Stimulated activated naive CD8-positive, alpha-beta T cell treated with anti-CD3 and anti-CD28 coated beads, Interleukin-15, Interleukin-2, amounts not matched to agents 100 U/mL and 50 U/mL, for 24 hours (primary cell): Measurements from ENCODE around the gene REG1A.

Experiments
- ATAC-seq: fragments of 150-1000 bp; cut with Tn5 transposase; one replicate; pipeline ENCODE4 v1.10.0; 2021
- DNase-seq: peaks from one replicate; pipeline ENCODE4 v3.0.0; 2021

The REG1A gene, protein sequence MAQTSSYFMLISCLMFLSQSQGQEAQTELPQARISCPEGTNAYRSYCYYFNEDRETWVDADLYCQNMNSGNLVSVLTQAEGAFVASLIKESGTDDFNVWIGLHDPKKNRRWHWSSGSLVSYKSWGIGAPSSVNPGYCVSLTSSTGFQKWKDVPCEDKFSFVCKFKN

DNA sequence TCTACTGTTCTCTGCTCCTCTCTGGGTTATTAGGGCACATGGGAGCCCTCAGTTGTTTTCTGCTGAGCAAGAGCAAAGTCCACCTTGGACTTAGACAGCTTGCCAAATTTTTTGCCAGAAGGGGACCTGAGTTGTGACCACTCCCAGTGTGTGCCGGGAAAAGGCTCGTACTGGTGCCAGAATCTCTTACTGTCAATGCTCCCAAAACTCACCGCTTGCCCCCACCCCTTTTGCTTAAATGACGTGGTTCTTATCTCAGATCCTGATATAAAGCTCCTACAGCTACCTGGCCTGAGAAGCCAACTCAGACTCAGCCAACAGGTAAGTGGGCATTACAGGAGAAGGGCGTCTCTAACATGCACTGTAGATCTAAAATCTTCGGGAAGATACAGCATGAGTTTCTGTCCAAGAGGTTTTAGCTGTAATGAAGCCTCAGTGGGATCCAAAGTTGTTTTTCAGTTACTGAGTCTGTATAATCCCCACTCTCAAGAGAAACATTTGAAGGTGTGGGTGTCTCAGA lies at the start of gene REG1A:
TSS of gene REG1A (plus strand) at position 295 of the 520 bp plus-strand sequence. CDS start 374 bp downstream, outside the sequence.
- ATAC-seq (no peak), DNase-seq (no peak)

DNA sequence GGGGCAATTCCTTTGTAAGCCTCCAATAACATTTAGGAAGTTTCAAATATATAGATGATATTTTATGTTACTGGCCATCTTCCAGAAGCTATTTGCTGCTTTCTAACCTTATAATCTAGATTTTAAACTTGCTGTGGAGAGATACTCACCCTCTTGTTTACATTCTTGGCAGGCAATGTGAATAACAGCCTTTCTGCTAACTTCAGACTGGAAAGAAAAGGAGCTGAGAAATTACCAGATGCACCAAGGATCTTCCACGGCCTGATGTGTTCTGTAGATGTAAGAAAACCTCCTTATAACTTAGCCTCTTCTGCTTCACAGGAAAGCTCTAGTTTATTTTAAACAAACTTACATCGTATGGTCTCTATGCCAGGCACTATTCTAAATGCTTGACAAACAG lies 49.2 kb upstream of the REG1A start:
- no peak for DNase-seq
- no peak for ATAC-seq

DNA sequence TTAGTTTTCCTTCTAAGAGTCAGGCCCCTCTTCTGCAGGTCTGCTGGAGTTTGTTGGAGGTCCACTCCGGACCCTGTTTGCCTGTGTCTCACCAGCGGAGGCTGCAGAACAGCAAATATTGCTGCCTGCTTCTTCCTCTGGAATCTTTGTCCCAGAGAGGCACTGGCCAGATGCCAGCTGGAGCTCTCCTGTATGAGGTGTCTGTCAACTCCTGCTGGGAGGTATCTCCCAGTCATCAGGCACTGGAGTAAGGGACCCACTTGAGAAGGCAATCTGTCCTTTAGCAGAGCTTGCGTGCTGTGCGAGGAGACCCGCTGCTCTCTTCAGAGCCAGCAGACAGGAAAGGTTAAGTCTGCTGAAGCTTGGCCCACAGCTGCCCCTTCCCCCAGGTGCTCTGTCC lies 37.3 kb upstream of the REG1A start:
- DNase-seq (no peak), ATAC-seq (no peak)

DNA sequence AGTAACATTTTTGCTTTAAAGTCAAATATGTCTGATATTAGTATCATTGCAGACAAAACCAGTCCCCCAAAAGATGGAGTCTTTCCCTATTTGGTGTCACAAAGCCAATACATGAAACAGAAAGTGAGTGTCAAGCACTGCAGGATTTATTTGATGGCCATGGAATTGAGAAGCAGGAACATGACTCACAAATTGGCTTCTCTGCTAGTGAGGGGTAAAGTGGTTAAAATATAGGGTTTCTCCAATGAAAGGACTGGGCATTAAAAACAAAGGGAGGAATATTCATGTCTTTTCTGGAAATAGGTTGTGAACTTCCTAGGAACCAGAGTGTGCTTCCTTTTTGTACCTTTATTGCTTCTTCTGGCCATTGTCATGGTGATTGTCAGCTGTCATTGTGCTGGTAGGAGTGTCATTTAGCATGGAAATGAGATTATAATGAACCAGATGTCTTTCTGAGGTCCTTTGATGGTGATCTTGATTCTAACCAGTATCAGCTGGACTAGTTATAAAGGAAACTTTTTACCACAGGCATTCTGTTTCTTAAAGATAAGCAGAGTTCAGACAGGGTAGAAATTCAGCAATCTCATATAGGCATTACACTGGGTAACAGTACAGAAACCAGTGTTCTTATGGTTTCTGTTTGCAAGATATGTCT lies 36.6 kb upstream of the REG1A start:
- DNase-seq (no peak), ATAC-seq (no peak)

DNA sequence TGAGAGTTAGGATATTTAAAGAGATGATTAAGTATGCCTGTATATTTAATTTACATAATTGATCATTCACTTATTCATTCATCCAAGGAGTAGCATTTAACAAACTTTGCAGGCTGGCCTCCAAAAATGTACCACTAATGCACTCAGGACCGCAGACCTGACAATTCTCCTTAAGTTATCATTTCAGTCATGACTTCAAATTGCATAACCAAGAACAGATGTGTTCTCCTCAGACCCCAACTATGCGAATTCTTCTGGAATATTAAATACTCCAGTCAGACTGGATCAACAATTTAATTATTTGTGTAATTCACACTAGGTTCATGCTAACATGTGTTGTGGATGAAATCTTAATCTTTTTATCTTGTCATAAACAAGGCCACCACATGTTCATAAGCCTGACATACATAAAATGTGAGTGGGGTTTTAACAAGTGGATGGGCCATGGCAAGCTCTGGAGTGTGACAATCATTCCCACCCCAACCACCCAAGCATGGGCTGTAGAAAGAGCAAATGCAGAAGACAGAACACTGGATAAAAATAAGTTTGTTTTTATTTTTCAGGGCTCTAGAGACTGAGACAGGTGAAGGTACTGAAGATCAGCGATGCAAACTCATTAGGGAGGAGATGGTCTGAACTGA lies 35.7 kb upstream of the REG1A start:
- ATAC-seq (no peak), DNase-seq (no peak)

DNA sequence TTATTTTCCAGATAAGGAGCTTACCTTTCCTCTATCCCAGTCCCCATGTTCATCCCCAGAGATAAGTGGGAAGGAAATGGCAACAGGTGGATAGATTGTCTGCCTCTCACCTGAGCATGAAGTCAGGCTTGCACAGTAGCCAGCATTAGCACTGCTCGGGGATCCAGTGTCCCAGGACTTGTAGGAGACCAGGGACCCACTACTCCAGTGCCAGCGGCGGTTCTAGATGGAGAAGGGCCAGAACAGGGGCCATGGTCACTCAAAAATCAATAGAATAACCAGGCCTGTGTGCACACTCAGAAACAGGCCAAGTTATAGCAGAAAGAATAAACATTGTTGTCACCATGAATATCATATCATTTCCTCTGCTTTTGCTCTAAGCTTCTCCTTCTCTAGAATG lies 34.9 kb upstream of the REG1A start:
- no peak for DNase-seq
- no peak for ATAC-seq

DNA sequence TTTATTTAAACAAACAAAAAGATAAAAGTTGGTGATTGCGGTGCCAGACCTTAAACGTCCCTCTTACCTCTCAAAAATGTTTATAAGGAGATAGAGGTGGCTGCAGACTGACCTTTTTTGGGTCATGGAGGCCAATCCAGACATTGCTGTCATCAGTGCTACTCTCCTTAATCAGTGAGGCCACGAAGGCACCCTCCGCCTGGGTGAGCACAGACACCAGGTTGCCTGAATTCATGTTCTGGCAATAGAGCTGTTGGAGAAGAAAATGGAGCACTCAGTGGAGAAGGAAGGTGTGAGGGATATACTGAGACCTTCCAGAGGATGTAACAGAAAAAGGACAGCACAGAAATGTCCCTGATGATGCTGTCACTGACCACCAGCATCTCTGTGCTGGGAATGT lies 34.0 kb upstream of the REG1A start:
- no peak for ATAC-seq
- DNase-seq = no peak

DNA sequence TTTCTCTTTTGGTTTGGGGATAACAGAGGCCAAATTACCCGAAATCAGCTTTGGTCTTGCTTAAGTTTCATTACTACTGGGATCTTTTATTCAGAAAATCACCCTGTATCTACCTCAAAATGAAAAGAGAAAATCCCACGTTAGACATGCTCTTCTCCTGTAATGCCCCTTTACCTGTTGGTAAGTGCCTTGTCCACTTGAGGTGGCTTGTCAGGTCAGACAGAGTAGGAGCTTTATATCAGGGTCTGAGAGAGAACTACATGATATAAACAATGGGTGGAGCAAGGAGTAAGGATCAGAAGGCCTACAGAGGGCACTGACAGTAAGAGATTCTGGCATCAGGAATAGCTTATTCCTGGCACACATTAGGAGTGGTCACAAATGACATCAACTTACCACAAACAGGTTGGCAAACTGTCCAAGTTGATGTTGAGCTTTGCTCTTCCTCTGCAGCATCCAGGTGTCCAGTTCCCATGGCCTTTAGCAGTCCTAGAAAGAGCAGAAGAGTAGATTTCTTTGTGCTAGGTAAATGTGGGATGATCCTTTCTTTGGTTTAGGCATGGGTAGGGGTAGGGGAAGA lies 32.4 kb upstream of the REG1A start, which contains the start of gene REG1B:
TSS of gene REG1B (minus strand) at position 209 of the 580 bp plus-strand sequence. CDS start 381 bp downstream, outside the sequence.
- ATAC-seq (no peak), DNase-seq (no peak)

DNA sequence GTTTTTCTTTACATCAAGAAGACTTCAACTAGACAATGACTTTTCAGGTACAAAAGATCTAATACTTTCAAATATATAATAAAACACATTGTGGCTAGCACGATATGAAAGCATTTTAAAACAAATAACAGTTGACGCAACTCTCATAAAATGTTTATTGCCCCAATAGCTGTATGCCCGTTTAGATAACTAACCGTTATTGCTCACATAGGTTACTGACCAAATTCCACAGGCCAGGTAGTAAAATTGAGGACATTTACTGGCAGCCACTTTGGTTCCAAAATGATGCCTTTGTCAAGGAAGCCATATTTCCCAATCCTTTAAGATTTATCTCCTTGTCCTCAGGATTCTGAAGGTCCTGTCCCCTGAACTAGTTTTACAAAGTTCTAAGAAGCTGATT lies 29.6 kb upstream of the REG1A start:
- ATAC-seq (no peak), DNase-seq (no peak)

DNA sequence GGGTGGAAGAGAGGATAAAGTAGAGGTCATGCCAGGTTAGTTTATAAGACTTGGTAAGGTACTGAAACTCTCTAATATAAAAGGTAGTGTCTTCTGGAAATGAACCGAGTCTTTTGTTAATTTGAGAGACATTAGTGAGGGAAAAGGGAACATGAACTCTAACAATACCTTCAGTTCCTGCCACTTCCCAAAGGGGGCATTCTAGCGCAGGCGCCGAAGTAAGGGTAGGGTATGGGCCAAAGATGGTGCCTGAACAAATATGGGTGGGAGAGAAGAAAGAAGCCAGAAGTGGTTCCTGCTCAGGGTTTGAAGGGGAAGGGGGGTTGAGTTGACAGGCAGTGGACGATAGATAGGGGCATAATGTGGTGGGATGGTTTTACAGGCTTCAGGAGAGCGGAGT lies 22.4 kb upstream of the REG1A start:
- ATAC-seq = no peak
- DNase-seq = no peak

DNA sequence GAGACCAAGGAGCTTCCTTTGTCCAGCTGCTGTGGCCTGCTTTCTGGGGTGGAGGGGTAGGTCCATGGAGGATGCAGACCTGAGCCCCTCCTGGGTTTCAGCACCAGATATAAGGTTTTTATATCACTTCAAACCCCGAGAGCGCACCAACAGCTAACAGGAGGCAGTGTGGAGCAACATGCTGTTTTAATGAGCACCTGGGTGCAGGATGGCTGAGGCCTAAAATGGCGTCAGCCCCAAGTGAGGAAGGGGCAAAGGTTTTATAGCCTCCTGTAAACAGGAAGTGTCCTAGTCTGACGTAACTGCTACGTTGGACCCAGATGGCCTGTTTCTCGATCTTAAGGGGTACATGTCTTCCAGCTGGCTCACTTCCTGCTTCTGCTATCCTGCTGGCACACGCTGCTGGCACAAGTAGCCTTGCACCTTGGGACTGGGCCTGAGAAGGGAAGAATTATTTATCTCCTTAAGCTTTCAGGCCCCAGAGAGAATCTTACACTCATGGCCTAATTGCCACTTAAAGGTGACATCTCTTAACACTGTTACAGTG lies 21.1 kb upstream of the REG1A start:
- no peak for DNase-seq
- no peak for ATAC-seq

DNA sequence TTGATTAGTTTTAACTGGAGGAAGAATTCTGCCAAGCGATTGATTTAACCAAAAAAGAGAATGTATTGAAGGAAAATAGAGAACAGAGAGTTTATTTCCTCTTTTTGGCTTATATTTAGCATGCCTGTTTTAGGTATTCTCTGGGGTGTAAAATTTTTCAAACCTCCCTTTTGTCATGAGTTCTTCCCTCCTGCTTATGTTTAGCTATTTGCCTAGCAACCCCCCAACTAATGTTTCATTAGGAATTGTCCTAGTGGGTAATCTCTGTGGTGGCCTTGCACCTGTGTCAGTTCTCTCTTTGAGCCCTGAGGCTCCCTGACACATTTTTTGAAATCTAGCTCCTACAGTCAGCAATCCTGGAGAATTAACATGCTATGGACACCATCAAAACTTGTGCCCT lies 20.0 kb upstream of the REG1A start:
- ATAC-seq = no peak

DNA sequence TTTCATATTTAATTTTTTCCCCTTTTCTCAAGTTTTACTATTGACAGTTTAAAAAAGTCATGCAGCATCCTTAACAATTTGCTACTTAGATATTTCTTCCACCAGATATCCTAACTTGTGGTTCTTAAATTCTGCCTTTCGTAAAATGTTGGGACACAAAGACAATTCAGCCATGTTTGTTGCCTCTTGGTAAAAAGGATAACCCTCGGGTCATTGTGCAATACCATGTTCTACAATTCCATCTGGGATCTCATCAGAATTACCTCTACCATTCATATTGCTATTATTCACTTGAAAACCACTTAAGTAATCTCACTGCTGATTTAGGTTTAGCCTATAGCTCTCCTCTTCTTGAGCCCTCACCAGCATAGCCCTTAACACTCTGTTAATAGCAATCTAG lies 19.3 kb upstream of the REG1A start:
- no peak for DNase-seq
- ATAC-seq = no peak

More for the DNA sequence above, 20.0 kb upstream of the REG1A start:
- no peak for DNase-seq

DNA sequence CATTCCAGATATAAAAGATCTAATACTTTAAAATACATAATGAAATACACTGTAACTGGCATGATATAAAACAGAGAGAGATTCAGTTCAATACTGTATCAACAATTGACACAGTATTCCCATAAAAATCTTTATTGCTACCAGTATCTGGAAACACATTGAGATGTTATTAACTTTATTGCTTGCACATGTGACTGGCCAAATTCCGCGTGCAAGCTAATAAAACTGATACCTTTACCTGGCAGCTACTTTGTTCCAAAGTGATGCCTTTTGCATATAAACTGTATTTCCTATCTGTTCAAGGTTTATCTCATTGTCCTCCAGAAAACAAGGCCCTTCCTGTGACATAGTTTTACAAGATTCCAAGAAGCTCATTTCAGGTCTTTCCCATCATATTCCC lies 17.1 kb upstream of the REG1A start:
- DNase-seq (no peak), ATAC-seq (no peak)

DNA sequence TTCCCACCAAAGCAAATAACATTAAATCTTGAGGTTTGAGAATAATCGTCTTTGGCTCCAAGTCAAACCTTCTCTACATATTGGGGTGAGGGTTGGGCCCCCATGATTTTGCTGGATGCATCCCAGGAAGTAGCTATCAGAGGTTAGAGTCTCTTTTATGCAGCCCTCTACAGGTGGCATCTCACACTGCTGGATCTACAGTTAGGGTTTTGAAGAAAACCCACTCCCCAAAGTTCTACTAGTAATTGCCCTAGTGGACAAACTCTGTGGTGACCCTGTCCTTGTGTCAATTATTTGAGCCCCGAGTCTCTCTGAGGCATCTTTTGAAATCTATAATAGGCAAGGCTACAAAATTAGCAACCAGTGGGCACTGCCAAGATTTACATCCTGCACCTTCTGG lies 15.0 kb upstream of the REG1A start:
- ATAC-seq (no peak), DNase-seq (no peak)

DNA sequence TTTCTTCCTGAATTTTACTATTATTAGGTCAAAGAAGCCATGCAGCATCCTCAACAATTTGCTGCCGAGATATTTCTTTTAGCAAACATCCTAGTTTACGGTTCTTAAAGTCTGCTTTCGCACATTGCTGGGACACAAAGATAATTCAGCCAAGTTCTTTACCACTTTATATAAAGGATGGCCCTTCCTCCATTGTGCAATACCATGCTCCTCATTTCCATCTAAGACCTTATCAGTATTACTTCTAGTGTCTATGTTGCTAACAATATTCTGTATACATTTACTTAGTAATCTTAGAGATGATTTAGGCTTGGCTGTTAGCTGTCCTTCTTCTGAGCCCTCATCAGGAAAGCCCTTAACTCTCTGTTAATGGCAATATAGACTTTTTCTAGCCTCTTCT lies 8.0 kb upstream of the REG1A start:
- no peak for ATAC-seq
- no peak for DNase-seq

DNA sequence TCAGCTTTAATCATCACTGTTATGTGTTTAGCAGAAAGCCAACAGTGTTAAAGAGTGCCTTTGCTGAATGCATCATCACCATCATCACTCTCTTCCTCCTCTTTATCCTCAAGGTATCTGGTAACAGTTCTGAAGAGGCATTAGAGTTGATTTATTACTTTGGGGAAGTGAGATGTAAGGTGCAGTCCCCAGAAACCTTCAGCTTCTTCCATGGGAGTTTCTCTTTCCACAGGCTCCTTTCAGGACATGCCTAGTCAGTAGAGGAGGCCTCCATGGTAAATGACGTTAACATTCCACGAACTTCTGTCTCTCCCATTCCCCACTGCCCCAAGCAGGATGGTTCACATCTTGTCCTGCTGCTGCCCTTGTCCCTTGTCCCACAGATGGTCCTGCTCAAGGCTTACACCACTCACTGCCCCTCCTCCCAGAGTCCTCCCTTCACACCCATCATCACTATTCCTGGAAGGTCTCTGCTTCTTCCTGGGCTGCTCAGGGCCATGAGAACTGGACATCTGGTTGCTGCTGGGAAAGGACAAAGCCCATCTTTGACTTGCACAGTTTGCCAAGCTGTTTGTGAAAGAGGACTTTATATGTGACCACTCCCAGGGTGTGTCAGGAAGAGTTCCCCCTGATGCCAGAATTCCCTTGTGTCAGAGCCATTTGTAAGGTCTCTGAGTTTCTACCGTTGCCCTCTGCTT lies 5.3 kb upstream of the REG1A start:
- ATAC-seq (no peak), DNase-seq (no peak)

DNA sequence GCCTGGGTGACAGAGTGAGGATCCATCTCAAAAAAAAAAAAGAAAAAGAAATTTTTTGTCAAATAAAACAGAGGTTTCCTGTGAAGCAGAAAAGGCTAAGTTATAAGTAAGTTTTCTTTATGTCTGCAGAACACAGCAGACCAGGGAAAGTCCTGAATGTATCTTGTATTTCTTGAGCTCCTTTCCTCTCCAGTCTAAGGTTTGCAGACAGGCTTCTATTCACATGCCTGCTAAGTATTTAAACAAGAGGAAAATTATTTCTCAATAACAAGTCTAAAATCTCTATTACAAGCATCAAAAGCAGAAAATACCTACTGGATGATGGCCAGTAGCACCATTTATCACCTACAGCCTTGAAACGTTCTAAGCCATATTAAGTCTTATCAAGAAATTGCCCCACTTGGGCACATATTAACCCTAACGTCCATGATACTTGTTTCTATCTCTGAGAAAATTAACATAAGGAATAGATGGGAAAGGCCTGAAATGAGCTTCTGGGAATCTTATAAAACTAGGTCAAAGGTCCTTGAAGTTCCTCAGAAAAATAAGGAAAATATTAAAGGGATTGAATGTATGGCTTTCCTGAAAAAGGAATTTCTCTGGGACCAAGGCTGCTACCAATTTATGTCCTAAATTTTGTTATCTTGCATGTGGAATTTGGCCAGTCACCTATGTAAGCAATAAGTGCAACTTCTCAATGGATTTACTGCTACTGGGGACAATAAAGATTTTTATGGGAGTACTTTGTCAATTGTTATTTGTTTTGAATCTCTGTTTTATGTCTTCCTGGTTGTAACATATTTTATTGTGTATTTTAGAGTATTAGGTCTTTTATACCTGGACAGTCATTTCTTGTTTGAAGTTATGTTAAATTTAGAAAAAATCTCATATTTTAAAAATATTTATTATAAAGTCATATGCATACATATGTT lies 3.0 kb upstream of the REG1A start:
- ATAC-seq (no peak), DNase-seq (no peak)

DNA sequence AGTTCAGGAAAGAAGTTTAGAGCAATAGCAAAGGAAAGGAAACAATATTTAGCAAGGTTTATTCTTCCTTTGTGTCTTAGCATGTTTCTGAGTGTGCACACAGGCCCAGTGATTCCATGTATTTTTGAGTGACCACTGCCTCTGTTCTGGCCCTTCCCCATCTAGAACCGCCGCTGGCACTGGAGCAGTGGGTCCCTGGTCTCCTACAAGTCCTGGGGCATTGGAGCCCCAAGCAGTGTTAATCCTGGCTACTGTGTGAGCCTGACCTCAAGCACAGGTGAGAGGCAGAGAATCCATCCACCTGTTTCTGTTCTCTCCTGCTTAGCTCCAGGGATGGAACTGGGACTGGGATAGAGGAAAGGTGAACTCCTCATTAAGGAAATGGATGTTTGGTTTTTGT lies 2.4 kb downstream of the REG1A start:
- DNase-seq (no peak), ATAC-seq (no peak)

DNA sequence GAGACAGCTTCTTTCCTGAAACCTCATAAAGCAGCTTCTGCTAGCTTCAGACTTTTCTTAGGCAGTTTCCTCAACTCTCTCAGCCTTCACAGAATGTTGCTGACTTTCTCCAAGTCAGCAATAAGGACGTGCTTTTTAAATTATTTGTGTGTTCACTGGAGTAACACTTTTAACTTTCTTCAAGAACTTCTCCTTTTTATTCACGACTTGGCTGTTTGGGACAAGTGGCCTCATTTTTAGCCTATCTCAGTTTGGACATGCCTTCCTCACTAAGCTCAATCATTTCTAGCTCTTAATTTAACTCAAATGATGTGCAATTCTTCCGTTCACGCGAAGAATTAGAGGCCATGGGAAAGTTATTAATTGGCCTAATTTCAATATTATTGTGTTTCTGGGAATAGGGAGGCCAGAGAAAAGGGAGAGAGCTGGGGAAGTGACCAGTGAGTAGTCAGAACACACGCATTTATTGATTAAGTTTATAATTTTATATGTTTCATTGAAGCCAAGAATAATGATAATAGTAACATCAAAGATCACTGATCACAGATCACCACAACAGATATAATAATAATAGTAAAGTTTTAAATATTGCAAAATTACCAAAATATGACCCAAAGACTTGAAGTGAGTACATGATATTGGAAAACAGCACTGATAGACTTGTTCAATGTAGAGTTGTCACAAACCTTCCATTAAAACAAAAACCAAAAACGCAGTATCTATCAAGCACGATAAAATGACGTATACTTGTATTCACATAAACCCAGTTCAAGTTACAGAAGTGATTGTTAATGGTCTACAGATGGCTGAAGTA lies 4.8 kb downstream of the REG1A start:
- DNase-seq (no peak), ATAC-seq (no peak)

DNA sequence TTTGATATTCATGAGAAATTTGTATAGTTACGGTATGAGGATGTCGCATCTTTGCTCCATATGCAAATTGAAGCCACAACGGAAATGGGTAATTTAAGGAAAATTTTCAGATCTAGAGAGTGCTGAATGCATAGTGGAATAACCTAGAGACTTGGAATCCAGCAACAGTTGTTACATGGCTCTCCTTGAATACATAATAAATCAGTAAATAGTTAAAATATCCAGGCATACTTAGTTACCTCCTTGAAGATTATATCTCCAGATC lies 5.4 kb downstream of the REG1A start:
- DNase-seq (no peak), ATAC-seq (no peak)
